ENCODE measurements around the gene BICD1.
"Not testable (repeated sequence)": the region's sequence is repeated elsewhere in the genome, so short reads cannot be mapped to it uniquely, and the experiment has no call there.

Gene BICD1

DNA sequence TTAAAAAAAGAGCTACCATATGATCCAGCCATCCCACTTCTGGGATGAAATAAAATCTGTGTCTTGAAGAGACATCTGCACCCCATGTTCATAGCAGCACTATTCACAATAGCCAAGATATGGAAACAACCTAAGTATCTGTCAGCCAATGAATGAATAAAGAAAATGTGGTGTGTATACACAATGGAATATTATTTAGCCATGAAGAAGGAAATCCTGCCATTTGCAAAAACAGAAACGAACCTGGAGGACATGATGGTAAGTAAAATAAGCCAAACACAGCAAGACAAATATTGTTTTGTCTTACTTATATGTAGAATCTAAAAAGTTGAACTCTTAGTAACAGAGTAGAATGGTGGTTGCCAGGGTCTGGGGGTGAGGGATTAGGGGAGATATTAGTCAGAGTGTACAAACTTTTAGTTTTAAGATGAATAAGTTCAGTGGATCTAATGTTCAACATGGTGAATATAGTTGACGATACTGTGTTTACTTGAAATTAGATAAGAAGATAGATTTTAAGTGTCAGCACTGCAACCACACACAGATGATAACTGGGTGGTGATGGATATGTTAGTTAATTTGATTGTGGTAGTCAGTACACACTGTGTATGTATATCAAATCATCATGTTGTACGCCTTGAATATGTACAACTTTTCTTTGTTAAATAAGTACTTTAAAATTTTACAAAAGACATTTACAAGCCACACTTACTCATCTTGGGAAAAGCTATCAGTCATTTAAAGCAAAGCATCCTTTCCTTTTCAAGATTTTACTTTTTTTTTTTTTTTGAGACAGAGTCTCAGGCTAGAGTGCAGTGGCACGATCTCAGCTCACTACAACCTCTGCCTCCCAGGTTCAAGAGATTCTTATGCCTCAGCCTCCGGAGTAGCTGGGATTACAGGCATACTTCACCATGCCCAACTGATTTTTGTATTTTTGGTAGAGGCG is 89.9 kb downstream of the BICD1 start:
- DNase-seq, result no peak

DNA sequence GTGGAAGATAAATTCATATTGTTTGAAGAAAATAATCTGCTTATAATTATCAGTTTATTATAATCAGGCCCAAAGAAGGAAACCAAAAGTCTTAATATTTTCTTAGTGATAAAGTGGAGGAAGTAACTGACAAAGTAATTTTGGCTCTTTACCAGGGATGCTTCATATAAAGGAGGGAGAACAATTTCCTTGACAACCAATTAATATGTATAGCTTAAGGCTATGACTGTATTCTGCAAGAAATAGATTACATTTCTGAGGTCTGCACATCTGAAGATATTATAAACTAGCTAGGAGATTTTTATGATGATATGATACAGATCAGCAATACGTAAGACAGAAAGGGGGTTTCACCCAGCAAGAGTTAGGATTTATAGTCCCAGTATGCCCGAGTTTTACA is 90.8 kb downstream of the BICD1 start:
- DNase-seq, result peak; percentile 49

DNA sequence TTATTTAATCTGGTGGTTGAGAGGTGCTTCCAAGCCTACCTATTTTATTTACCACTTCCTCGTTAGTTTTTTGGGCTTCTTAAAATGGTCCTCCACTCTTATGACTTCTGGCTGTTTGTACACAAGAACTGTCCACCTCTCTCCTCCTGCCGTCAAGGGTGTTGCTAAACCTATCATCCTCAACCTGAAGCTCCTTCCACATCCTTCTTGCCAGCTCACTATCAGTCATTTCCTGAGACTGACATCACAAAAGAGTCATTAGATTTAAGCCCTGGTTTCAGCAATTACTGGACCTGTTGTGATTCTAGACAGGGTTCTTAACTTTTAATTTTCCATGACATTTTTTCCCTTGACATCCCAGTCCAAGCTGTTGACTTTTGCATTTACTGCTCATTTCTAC is 91.9 kb downstream of the BICD1 start:
- DNase-seq, result peak; percentile 58

DNA sequence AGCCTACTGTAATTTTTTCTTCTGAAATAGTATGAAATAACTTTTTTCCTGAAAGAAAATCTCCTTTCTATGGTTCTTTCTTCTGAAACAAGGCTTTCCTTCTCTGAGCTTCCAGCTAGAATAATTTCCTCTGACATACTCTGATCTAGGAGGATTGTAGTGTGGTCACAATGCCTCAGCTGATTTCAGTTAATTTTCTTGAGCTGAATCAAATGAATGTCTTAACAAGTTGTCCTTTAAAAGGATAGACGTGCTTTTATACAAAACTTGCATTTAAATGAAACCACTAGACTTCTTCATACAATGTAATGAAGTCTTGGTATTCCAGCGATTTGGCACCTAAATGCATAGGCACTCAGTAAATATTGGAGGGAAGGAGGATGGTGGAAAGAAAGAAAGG is 94.4 kb downstream of the BICD1 start:
- no peak for DNase-seq

DNA sequence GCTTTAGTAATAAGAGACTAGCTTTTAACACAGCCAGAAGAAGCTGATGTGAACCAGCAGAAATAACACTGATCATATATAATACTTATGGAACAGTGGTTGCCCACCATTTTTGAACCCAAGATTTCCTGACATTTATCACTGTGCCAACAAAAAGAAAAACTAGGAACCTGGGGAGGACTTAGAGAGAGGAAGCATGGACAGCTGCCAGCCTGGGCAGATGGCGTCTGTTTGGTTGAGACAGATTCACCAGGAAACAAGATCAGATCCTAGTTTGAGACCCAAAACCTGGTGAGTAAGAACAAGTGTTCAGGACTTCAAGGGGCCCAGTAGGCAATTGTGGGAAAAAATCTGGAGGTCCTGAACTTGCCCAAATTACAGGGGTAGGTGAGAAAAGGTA is 95.3 kb downstream of the BICD1 start:
- no peak for DNase-seq

DNA sequence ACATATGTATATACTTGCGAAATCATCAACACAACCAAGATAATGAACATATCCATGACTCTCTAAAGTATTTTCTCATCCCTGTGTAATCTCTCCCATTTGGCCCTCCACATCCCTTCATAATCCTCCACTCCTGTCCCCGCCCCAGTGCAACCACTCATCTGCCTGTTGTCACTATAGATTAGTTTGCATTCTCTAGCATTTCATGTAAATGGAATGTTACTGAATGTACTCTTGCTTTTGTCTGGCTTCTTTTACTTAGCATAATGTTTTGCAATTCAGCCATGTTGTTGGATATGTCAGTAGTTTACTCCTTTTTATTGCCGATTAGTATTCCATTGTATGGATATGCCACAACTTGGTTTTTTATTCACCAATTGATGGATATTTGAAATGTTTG is 99.1 kb downstream of the BICD1 start:
- DNase-seq, result peak; percentile 21

DNA sequence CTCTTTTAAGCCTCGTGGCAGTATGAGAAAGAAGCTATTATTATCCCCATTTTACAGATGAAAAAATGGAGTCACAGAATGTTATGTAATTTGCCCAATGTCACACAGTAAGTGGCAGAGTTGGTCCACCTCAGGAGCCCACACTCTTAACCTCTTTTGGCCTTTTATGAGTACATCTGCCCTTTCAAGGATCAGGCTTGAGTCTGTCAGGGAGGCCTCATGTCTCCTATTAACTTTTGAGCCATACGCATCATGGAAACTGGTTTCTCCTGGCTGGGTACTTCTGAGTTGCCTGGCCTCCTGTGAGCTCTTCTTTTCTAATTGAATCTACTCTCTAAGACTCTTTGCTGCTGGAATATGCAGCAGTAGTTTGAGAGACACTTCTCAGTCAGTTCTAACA is 101.7 kb downstream of the BICD1 start:
- DNase-seq, result no peak

DNA sequence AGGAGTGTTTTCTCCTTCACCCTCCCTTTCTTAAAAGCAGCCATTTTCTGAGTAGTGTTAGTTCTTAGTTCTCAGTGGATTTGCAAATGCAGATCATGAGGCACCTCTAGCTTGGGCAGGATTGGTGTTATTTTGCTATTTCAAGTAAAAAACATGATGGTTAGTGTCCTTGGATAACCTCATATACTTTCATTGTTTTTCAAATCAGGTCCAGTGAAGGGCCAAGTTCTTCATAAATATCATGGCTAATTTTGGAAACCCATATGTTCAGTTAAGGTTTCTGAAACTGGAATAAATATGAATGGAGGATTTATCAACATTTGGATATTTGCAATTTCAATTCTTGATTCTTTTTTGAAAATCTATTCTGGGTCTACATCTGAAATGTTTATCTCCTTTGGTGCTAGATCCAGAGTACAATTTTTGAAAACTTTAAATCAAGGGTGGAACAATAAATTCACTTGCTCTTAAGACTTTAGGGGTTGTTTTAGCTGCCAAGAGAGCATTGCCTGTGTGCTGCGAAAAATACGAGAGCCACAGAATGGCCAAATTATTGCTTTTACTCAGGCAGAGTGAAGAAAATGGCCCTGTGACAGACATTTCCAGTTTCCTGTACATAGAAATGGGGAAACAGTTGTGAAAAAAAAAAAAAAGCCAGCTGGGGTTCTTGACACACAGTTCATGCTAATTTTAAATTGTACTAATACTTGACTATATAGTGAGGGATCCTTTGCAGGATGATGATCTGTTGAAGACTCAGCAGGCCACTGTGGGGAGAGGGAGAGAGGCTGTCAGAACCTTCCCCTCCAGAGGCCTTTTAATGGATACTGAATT is 104.6 kb downstream of the BICD1 start:
- DNase-seq, result no peak

DNA sequence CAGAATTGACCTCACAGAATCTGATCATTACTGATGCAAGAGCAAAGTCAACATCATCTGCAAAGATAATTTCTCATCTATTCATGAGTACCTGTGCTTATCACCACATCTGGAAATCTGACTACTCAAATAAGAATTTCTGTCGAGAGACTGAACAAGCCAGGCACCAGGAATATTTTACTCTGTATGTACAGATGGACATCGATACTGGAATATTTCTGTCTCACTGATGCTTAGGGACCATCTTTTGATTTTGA is 105.2 kb downstream of the BICD1 start:
- DNase-seq, result no peak

DNA sequence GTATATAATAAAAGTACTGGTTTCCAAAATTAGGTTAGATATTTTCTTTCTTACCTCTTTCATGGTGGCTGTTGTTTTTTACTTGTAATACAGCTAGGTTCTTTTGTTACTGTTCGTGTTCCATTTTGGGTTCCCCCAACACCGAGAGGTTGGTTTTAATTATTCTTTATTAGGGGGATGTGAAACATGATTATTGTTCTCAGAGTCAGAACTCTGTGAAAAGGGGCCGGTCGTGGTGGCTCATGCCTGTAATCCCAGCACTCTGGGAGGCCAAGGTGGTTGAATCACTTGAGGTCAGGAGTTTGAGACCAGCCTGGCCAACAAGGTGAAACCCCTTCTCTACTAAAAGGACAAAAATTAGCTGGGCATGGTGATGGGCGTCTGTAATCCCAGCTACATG is 108.1 kb downstream of the BICD1 start:
- DNase-seq, result no peak

DNA sequence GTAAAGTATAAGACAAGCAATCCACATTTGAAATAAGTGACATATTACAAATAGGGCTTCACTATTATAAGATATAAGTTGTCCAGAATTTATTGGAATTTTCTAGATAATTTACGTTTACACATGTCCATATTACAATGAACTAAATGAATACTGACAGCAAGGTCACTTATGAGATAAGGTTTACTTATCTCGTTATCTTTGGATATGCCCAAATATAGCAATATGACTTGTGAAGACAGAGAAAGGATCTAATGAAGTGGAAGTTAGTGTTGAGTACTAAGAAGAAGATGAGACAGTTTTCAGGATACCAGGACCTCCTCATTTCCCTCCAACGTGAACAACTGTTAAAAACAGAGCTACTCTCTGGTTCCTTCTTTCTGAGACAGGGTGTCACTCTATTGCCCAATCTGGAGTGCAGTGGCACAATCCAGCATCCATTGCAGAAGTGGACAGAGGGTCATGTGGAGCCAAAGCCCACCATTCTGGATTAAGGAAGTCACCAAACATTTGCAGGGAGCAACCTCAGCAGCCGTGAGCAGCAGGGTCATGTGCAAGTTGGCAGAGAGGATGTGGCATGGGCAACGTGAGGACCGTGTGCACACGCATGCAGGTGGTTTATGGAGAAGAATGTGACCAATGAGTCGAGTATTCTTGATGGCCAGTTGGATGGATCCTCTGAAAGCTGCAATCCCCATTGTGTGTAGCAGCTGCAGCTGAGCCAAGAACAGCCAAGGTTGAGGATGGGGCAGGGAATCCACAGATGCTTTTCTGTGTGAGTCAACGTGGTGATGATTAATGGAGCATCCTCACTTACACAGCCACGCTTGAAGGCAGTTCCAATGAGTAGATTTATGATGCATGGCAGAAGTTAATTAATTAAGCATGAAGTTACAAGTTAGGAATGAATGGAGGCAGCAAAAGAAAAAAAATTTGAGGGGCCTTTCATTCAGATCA is 111.0 kb downstream of the BICD1 start:
- peak; percentile 94 for DNase-seq

DNA sequence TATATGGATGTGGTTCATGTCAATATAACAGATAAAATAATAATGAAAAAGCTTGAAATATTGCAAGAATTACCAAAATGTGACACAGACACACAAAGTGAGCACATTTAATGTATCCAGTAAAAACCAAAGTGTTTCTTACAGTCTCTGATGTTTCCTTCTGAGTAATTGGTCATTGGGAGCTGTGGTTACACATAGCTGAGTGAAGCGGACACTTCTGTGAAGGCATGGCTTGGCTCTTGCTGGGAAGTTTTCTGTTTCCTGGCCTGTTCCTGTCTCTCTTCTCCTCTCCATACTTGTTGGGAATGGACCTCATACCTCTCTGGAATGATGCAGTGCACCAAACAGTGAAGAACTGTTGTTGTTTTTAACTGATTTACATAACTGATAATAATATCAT is 117.3 kb downstream of the BICD1 start:
- no peak for DNase-seq

DNA sequence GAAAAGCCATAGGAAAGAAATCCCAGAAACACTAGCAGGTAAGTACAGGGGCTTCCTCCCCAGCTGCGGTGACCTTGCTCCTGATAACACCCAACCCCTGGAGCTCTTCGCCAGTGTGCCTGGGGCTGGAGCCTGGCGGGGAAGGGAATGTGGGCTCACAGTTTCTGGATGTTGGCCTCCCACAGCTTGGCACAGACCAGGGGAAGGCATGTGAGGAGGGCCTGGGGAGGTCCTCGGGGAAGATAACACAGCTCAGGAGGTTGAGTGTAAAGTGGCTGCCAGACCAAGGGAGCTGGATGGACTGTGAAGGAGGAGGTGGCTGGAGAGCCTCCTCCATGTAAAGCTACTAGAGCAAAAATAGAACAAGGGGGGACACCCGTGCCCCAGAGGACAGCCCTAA is 120.1 kb downstream of the BICD1 start:
- DNase-seq, result no peak

DNA sequence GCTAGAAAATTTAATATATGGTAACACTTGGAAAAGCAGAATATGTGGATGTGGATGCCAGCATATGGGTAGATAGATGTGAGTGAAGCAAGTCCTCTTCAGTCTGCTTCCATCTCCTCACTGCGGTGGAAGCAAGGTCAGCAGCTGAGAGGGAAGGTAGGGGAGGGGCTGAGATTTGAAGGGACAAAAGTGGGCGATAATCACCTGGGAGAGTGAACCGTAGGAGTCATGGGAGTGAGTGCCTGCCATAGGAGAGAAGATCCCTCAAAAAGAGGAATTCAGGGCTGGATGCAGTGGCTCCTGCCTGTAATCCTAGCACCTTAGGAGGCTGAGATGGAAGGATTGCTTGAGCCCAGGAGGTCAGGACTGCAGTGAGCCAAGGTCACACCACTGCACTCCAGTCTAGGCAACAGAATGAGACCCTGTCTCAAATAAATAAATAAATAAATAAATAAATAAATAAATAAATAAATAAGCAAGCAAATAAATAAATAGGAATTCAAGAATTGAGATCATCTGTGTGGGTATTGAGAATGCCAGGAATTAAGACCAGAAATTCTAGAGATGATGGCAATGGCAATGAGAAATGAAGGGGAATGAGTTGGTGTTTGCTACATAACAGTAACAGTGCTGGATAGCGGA is 123.4 kb downstream of the BICD1 start:
- no peak for DNase-seq

DNA sequence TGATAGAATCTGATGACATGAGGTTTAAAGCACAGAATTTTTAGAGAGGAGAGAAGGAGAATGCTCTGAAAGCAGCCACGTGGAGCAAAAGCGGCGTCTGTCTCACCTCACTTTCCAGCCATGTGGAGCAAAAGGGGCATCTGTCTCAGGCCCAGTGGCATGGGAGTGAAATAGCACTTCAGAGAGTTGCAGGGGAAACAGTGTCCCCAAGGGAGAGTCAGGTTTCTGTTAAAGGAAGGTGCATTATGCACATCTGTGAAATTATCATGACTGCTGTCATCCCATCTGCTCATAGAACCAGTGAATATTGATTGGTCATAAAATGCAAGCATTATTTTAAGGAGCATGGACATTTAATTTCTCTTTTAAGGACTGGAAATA is 124.0 kb downstream of the BICD1 start:
- DNase-seq, result no peak

DNA sequence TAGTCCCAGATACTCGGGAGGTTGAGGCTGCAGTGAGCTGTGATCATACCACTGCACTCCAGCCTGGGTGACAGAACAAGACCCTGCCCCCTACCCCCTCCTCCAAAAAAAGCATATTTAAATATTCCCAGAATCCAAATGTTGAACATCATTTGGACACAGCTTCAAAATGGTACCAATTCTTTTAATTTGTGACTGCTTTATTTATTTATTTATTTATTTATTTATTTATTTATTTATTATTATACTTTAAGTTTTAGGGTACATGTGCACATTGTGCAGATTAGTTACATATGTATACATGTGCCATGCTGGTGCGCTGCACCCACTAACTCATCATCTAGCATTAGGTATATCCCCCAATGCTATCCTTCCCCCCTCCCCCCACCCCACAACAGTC is 124.7 kb downstream of the BICD1 start:
- not testable (repeated sequence) for DNase-seq

DNA sequence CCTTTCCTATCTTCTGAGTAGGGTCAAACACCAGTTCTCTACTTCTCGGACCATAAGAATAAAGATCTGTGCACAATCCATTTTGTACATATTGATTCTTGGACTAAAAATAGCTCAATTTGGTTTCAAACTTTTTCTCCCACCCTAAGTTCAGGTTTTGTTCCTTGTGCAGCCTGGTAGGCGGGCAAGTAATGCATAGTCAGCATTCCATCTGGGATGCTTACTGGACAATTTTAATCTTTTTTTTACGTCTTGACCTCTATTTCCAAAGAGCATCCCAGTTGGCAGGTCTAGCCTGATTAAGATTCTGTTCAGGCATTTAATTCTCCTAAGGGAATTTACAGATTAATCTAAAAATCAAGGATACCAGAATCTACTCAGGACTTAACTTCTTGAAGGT is 126.9 kb downstream of the BICD1 start:
- no peak for DNase-seq

DNA sequence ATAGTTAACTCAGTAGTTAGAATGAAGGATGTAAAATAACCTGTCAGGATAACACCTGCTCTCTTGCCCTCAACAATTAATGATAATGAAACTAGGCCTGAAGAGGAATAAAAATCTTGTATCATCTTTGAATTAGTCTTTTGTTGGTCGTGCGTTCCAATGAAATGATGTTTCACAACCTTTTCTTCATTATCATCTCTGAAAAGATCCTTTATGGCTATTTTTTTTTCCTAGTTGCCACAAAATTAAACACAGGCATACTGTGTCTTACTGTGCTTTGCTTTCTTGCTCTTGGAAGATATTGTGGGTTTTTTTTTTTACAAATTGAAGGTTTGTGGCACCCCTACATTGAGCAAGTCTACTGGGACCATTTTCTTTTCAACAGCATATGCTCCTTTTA is 128.6 kb downstream of the BICD1 start:
- no peak for DNase-seq

DNA sequence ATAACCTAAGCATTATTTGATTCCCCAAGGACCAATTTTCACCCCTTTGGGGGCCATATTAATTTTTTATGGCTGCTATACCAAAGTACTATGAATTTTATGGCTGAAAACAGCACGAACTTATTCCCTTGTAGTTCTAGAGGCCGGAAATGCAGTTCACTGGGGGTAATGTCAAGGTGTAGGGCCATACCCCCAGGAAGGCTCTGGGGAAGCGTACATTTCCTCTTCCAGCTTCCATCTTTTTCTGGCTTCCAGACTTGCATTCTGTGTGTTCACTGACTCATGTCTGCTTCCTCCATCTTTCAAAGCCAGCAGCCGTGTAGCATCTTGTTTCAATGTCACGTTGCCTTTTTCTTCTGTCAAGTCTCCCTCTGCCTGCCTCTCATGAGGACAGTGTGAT is 133.5 kb downstream of the BICD1 start:
- peak; percentile 36 for DNase-seq

DNA sequence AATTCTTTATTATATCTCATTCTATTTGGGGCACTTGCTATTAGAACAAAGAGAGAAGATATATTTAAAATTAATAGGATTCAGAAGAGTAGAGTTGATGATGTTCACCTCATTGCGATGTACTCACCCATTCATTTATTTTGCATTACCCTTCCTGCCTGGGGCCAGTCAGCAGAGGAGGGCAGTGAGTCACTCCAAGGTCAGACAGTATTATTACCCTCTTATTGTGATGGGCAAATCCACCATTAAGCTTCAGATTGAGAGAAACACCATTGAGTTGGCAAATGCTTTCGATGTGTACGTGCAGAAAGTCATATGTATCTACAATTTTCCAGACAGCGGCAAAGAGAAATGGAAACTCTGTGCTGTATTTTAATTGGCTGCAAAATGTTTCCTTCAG is 134.2 kb downstream of the BICD1 start:
- DNase-seq, result no peak

DNA sequence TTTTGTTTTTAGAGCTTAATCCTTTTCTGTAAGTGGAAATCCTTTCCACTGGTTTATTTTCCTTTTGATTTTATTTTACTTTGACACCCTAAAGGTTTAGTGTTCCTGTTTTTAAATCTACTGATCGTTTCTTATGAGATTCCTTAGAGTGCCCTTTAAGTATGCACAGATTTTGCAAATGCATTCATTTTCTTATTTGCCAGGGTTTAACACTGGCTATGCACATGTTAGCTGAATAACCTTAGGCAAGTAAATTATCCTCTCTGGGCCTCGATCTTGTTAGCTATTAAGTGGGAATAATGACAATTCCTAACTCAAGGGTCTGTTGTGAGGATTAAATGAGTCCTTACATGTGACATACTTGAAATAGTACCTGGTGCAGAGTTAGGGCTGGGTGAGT is 136.0 kb downstream of the BICD1 start:
- no peak for DNase-seq

DNA sequence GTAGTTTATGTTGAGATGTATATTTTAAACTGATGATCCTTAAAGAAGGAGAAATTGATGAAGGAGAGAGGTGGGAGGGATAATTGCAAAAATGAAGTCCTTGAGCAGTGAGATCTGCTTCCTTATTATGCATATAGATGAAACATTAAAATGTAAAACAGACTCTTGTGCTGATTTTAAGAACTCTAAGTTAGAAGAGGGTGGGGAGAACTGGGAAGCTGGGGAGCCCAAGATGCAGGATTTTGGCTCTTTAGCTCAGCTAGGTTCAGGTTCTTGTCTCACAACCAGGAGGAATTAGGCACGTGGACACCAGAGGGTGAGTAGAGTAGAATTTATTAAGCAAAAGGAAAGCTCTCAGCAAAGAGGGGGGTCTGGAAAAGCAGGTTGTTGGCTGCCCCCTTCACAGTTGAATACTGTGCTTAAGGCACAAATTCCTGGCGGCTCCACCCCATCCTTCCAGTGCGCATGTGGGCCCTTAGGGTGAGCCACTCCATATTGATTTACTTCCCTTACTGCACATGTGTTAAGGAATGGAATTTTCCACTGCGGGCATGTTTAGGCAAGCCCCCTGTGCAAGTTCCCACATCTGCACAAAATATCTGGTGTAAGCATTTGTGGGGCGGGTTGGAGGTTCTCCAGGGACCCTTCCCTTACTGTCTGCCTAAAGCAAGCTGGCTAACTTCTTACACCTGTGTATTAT is 141.9 kb downstream of the BICD1 start:
- DNase-seq, result peak; percentile 38
